ENCODE results near the gene ST6GAL1. TPM values are rescaled to one million over a fixed set of nuclear protein-coding genes. Genes with fewer than 3 reads are reported as not detected.
"Not testable (repeated sequence)": the region's sequence is repeated elsewhere in the genome, so short reads cannot be mapped to it uniquely, and the experiment has no call there.

Gene ST6GAL1
- total and polyA plus RNA-seq, 12 donors = 19.5 to 94.7 (median 65.8) TPM

DNA sequence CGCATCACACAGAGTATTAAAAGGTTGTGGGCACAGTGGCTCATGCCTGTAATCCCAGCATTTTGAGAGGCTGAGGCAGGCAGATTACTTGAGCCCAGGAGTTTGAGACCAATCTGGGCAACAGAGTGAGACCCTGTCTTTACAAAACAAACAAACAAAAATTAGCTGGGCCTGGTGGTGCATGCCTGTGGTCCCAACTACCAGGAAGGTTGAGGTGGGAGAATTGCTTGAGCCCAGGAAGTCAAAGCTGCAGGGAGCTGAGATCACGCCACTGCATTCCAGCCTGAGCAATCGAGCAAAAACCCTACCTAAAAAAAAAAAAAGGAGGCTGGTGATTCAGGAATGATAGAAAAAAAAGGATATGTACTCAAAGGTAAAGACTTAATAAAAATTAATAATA lies 28.2 kb upstream of the ST6GAL1 start:
- TF ChIP-seq, protein P1, sequence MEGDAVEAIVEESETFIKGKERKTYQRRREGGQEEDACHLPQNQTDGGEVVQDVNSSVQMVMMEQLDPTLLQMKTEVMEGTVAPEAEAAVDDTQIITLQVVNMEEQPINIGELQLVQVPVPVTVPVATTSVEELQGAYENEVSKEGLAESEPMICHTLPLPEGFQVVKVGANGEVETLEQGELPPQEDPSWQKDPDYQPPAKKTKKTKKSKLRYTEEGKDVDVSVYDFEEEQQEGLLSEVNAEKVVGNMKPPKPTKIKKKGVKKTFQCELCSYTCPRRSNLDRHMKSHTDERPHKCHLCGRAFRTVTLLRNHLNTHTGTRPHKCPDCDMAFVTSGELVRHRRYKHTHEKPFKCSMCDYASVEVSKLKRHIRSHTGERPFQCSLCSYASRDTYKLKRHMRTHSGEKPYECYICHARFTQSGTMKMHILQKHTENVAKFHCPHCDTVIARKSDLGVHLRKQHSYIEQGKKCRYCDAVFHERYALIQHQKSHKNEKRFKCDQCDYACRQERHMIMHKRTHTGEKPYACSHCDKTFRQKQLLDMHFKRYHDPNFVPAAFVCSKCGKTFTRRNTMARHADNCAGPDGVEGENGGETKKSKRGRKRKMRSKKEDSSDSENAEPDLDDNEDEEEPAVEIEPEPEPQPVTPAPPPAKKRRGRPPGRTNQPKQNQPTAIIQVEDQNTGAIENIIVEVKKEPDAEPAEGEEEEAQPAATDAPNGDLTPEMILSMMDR (IDR thresholded peaks at IDR 0.05) = no peak
- intact Hi-C loops (cut with DNase I) = no loop called here
- ATAC-seq (no peak), DNase-seq (no peak)
- Histone ChIP-seq H3K4me1 (peaks cover 0 to 15% (median 4%) of the 10 kb centered on the region in 9 donors), H3K4me3 (no peak overlapping the region), H3K27ac (peak overlapping the region in 1 of 10 donors; percentile 41), H3K36me3 (no peaks in the 10 kb centered on the region), H3K9me3 (peaks cover 0 to 15% (median 0%) of the 10 kb centered on the region in 11 donors), H3K27me3 (no peaks in the 10 kb centered on the region)
- 76 to 81% methylated on average over 3 of the region's 3 CpGs for WGBS, 2 donors

DNA sequence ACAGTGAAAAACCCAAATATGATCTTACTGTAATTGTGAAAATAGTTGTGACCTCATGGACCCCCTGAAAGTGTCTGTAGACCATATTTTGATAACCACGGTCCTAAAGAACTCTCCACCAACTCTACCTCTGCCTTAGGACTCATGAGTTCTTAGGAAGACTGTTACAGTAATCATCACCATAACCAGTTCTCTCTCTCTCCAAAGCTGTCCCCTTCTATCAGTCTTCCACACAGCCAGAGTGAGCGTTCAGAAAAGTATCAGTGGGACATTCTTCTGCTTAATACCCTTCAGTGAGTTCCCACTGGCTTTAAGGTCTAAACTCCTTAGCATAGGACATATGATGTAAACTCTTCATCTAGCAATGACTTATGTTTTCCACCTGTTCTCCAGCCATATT lies 27.6 kb upstream of the ST6GAL1 start:
- Histone ChIP-seq H3K9me3 (peaks cover 0 to 15% (median 0%) of the 10 kb centered on the region in 11 donors), H3K4me3 (no peak overlapping the region), H3K27ac (no peak overlapping the region), H3K4me1 (peaks cover 0 to 15% (median 4%) of the 10 kb centered on the region in 9 donors), H3K27me3 (no peaks in the 10 kb centered on the region), H3K36me3 (no peaks in the 10 kb centered on the region)
- ATAC-seq (no peak), DNase-seq (no peak)
- intact Hi-C loops (cut with DNase I) = no loop called here
- TF ChIP-seq, protein P1 (IDR thresholded peaks at IDR 0.05) = no peak
- WGBS, 2 donors = 90 to 91% methylated on average over 2 of the region's 2 CpGs

DNA sequence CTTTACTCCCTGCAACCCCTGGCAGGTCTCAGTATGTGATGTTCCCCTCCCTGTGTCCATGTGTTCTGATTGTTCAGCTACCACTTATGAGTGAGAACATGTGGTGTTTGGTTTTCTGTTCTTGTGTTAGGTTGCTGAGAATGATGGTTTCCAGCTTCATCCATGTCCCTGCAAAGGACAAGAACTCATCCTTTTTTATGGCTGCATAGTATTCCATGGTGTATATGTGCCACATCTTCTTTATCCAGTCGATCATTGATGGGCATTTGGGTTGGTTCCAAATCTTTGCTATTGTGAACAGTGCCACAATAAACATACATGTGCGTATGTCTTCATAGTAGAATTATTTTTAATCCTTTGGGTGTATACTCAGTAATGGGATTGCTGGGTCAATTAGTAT lies 26.6 kb upstream of the ST6GAL1 start:
- intact Hi-C loops (cut with DNase I); H3K27me3 ChIP-seq: not testable (repeated sequence)
- 82 to 96% methylated on average over 2 of the region's 2 CpGs for WGBS, 2 donors

DNA sequence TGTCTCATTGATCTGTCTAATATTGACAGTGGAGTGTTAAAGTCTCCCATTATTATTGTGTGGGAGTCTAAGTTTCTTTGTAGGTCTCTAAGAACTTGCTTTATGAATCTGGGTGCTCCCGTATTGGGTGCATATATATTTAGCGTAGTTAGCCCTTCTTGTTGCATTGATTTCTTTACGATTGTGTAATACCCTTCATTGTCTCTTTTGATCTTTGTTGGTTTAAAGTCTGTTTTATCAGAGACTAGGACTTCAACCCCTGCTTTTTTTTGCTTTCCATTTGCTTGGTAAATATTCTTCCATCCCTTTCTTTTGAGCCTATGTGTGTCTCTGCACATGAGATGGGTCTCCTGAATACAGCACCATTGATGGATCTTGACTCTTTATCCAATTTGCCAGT lies 23.3 kb upstream of the ST6GAL1 start:
- 93 to 99% methylated on average over 3 of the region's 3 CpGs for WGBS, 2 donors
- intact Hi-C loops (cut with DNase I); H3K27ac ChIP-seq; ATAC-seq; H3K4me3 ChIP-seq; H3K36me3 ChIP-seq; DNase-seq; H3K27me3 ChIP-seq: not testable (repeated sequence)
- H3K4me1 ChIP-seq = peaks cover 0 to 16% (median 0%) of the 10 kb centered on the region in 9 donors
- H3K9me3 ChIP-seq = peaks cover 0 to 15% (median 0%) of the 10 kb centered on the region in 11 donors

More for the DNA sequence above, 26.6 kb upstream of the ST6GAL1 start:
- H3K27ac ChIP-seq, ATAC-seq, H3K4me3 ChIP-seq, H3K36me3 ChIP-seq, DNase-seq: not testable (repeated sequence)
- Histone ChIP-seq H3K9me3 (peaks cover 0 to 15% (median 0%) of the 10 kb centered on the region in 11 donors), H3K4me1 (peaks cover 0 to 15% (median 4%) of the 10 kb centered on the region in 9 donors)

DNA sequence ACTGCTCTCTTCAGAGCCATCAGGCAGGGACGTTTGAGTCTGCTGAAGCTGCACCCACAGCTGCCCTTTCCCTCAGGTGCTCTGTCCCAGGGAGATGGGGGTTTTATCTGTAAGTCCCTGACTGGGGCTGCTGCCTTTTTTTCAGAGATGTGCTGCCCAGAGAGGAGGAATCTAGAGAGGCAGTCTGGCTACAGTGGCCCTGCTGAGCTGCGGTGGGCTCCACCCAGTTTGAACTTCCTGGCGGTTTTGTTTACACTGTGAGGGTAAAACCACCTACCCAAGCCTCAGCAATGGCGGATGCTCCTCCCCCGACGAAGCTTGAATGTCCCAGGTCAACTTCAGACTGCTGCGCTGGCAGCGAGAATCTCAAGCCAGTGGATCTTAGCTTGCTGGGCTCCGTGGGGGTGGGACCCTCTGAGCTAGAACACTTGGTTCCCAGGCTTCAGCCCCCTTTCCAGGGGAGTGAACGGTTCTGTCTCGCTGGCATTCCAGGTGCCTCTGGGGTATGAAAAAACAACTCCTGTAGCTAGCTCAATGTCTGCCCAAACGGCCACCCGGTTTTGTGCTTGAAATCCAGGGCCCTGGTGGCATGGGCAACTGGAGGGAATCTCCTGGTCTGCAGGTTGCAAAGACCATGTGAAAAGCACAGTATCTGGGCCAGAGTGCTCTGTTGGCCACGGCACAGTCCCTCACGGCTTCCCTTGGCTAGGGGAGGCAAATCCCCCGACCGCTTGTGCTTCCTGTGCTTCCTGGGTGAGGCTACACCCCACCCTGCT lies 21.1 kb upstream of the ST6GAL1 start:
- Histone ChIP-seq H3K27ac (peak overlapping the region in 1 of 10 donors; percentile 84), H3K4me1 (peaks cover 0 to 16% (median 0%) of the 10 kb centered on the region in 9 donors), H3K9me3 (peaks cover 0 to 8% (median 0%) of the 10 kb centered on the region in 11 donors), H3K4me3 (peak overlapping the region in 1 of 10 donors; percentile 22), H3K36me3 (no peaks in the 10 kb centered on the region), H3K27me3 (no peaks in the 10 kb centered on the region)
- ATAC-seq (no peak), DNase-seq (no peak)
- intact Hi-C loops (cut with DNase I) = no loop called here
- TF ChIP-seq, protein P1 (IDR thresholded peaks at IDR 0.05) = no peak
- 62 to 75% methylated on average over 17 of the region's 17 CpGs for WGBS, 2 donors

All from heart right ventricle (tissue), 16 donors.